Smooth muscle cell (in vitro differentiated cells): ENCODE data around the gene ZNF625. TPM values are rescaled to one million over a fixed set of nuclear protein-coding genes. Genes with fewer than 3 reads are reported as not detected.

ENCODE experiments used
- DNase-seq: peaks from one replicate; lab custom pipeline; 2025; ENCODE audit not compliant: unreplicated experiment; lab: John Stamatoyannopoulos, UW
- H2AFZ ChIP-seq: fragments of 200-600 bp; sonication (generic); 2 replicates; pipeline ENCODE4 v1.6.0; 2016; ENCODE audit warnings: antibody characterized with exemption, low read depth, mild to moderate bottlenecking
- H3F3A ChIP-seq: fragments of 200-600 bp; sonication (generic); 2 replicates; pipeline ENCODE4 v1.6.0; 2017; ENCODE audit warnings: antibody characterized with exemption, low read depth
- H3K27ac ChIP-seq: fragments of 200-600 bp; sonication (generic); 2 replicates; pipeline ENCODE4 v1.5.1; 2016; ENCODE audit warnings: low read depth, mild to moderate bottlenecking
- H3K27me3 ChIP-seq: fragments of 200-600 bp; sonication (generic); 2 replicates; pipeline ENCODE4 v1.6.1; 2016; ENCODE audit warnings: low read depth, mild to moderate bottlenecking
- H3K36me3 ChIP-seq: fragments of 200-600 bp; sonication (generic); 2 replicates; pipeline ENCODE4 v1.5.1; 2016; ENCODE audit warnings: low read depth
- H3K4me1 ChIP-seq: fragments of 200-600 bp; sonication (generic); 2 replicates; pipeline ENCODE4 v1.5.1; 2016; ENCODE audit warnings: low read depth
- H3K4me2 ChIP-seq: fragments of 200-600 bp; sonication (generic); 2 replicates; pipeline ENCODE4 v1.6.0; 2016; ENCODE audit warnings: mild to moderate bottlenecking
- H3K4me3 ChIP-seq: fragments of 200-600 bp; sonication (generic); 2 replicates; pipeline ENCODE4 v1.5.1; 2016; ENCODE audit warnings: mild to moderate bottlenecking
- H3K79me2 ChIP-seq: fragments of 200-600 bp; sonication (generic); 2 replicates; pipeline ENCODE4 v1.6.0; 2016; ENCODE audit warnings: low read depth, mild to moderate bottlenecking
- H3K9ac ChIP-seq: fragments of 200-600 bp; sonication (generic); 2 replicates; pipeline ENCODE4 v1.6.0; 2016; ENCODE audit warnings: low read depth
- H3K9me3 ChIP-seq: fragments of 200-600 bp; sonication (generic); replicated peaks from 2 replicates; pipeline ENCODE4 v1.5.1; 2016; ENCODE audit warnings: low read depth
- H4K20me1 ChIP-seq: fragments of 200-600 bp; sonication (generic); 2 replicates; pipeline ENCODE4 v1.6.0; 2016; ENCODE audit warnings: low read depth
- CTCF ChIP-seq: fragments of 200-600 bp; sonication (generic); IDR thresholded peaks from 2 replicates; pipeline ENCODE4 v1.5.1; 2017; ENCODE audit warnings: borderline replicate concordance, mild to moderate bottlenecking, antibody characterized with exemption; ENCODE audit not compliant: insufficient read depth, poor library complexity, severe bottlenecking
- WGBS: methylation state at CpG from one replicate; pipeline ENCODE4 v1.1.7; 2016; ENCODE audit warnings: low lambda C conversion rate; 5-methylcytosine and 5-hydroxymethylcytosine counted together
- polyA plus RNA-seq: library from polyadenylated mRNA; unstranded; fragments of >200 nt; fragmentation: Nextera tagmentation; extraction: Ambion mirVana; gene quantifications from 2 replicates; pipeline ENCODE4 v1.2.1, GENCODE V29; 2016
- total RNA-seq: library from RNA; depleted of rRNA; stranded (reverse); fragments of >200 nt; gene quantifications from 2 replicates; pipeline ENCODE4 v1.2.3, GENCODE V29; 2014

The ZNF625 gene
- total and polyA plus RNA-seq, 2 experiments from 2014 or later, result 0.66 to 13.5 TPM

- peak within 1 kb of the TSS; percentile 99 for H3K27ac ChIP-seq
- H3F3A ChIP-seq, result no peaks in the 10 kb centered on the region
- peaks cover 6% of the 10 kb centered on the region for H3K4me1 ChIP-seq
- DNase-seq, result peak; percentile 64
- H3K27me3 ChIP-seq, result no peaks in the 10 kb centered on the region
- peak within 1 kb of the TSS; percentile 97 for H3K4me2 ChIP-seq
- peaks cover 33% of the 10 kb centered on the region for H4K20me1 ChIP-seq
- peak within 1 kb of the TSS; percentile 100 for H2AFZ ChIP-seq
- H3K4me3 ChIP-seq, result peak within 1 kb of the TSS; percentile 96
- no peaks in the 10 kb centered on the region for H3K36me3 ChIP-seq
- H3K9ac ChIP-seq, result peak within 1 kb of the TSS; percentile 100
- TF ChIP-seq CTCF, result no peak
- H3K9me3 ChIP-seq, result no peaks in the 10 kb centered on the region
- peaks cover 47% of the 10 kb centered on the region for H3K79me2 ChIP-seq
- under 1% methylated on average over 57 of the region's 57 CpGs for WGBS
Measured at GRCh38 chr19:12162882-12163806, 6.6 kb upstream of the ZNF625 start, which contains the start of gene ZNF136. ZNF136 (plus strand) TSS chr19:12163096; CDS start chr19:12163204, 108 bp downstream.

- H3K4me3 ChIP-seq, result peak overlapping the region; percentile 96
Measured at GRCh38 chr19:12162513-12162881, 6.0 kb upstream of the ZNF625 start.

GRCh38 chr19:12159773-12160414 lies 3.4 kb upstream of the ZNF625 start:
- peaks cover 33% of the 10 kb centered on the region for H3K79me2 ChIP-seq
- no peaks in the 10 kb centered on the region for H3F3A ChIP-seq
- no peaks in the 10 kb centered on the region for H3K9me3 ChIP-seq
- H3K4me1 ChIP-seq, result peaks cover 6% of the 10 kb centered on the region
- no peak overlapping the region for H3K4me3 ChIP-seq
- H3K9ac ChIP-seq, result no peak overlapping the region
- no peak overlapping the region for H3K4me2 ChIP-seq
- H3K36me3 ChIP-seq, result no peaks in the 10 kb centered on the region
- DNase-seq, result no peak
- no peak for TF ChIP-seq CTCF
- no peak overlapping the region for H2AFZ ChIP-seq
- H4K20me1 ChIP-seq, result peaks cover 10% of the 10 kb centered on the region
- no peaks in the 10 kb centered on the region for H3K27me3 ChIP-seq
- 94% methylated on average over 25 of the region's 25 CpGs for WGBS
- no peak overlapping the region for H3K27ac ChIP-seq

More at GRCh38 chr19:12162513-12162881, 6.0 kb upstream of the ZNF625 start:
- 39% methylated on average over 8 of the region's 8 CpGs for WGBS
- H3F3A ChIP-seq, result no peaks in the 10 kb centered on the region
- no peaks in the 10 kb centered on the region for H3K36me3 ChIP-seq
- peaks cover 29% of the 10 kb centered on the region for H4K20me1 ChIP-seq
- no peaks in the 10 kb centered on the region for H3K27me3 ChIP-seq
- H3K27ac ChIP-seq, result peak overlapping the region; percentile 99
- peak overlapping the region; percentile 97 for H3K4me2 ChIP-seq
- H2AFZ ChIP-seq, result peak overlapping the region; percentile 100
- H3K4me1 ChIP-seq, result peaks cover 6% of the 10 kb centered on the region
- no peaks in the 10 kb centered on the region for H3K9me3 ChIP-seq
- TF ChIP-seq CTCF, result no peak
- peaks cover 43% of the 10 kb centered on the region for H3K79me2 ChIP-seq
- DNase-seq, result no peak
- peak overlapping the region; percentile 100 for H3K9ac ChIP-seq
